Osteoblast (primary cell): ENCODE data around the gene LAG3. TPM values are rescaled to one million over a fixed set of nuclear protein-coding genes. Genes with fewer than 3 reads are reported as not detected.

Experiments
- DNase-seq: peaks from one replicate; pipeline ENCODE4 v3.0.0; 2011; ENCODE audit warnings: low spot score, mixed read lengths; ENCODE audit not compliant: insufficient read length; ENCODE audit errors: missing footprints
- H2AFZ ChIP-seq: 2 replicates; pipeline ENCODE4 v1.6.0; 2011; ENCODE audit warnings: mild to moderate bottlenecking, low read length
- H3K27ac ChIP-seq: 2 replicates; pipeline ENCODE4 v1.5.1; 2011; ENCODE audit warnings: mild to moderate bottlenecking, low read depth, low read length, moderate library complexity
- H3K27me3 ChIP-seq: 2 replicates; pipeline ENCODE4 v1.6.0; 2012; ENCODE audit warnings: mild to moderate bottlenecking, control low read depth, inconsistent platforms, low read length, moderate library complexity; ENCODE audit not compliant: insufficient read depth
- H3K36me3 ChIP-seq: 2 replicates; pipeline ENCODE4 v1.5.1; 2011; ENCODE audit warnings: mild to moderate bottlenecking, low read length, control low read depth, moderate library complexity; ENCODE audit not compliant: insufficient read depth
- H3K4me1 ChIP-seq: 2 replicates; pipeline ENCODE4 v1.5.1; 2011; ENCODE audit warnings: mild to moderate bottlenecking, low read length, control low read depth, moderate library complexity; ENCODE audit not compliant: insufficient read depth
- H3K4me2 ChIP-seq: 2 replicates; pipeline ENCODE4 v1.6.0; 2011; ENCODE audit warnings: mild to moderate bottlenecking, low read length; ENCODE audit not compliant: insufficient read depth
- H3K4me3 ChIP-seq: fragments of 200-600 bp; sonication (generic); 3 replicates; pipeline ENCODE4 v1.5.1; 2012; ENCODE audit warnings: mild to moderate bottlenecking, low read length, inconsistent platforms; ENCODE audit not compliant: insufficient read depth
- H3K79me2 ChIP-seq: 2 replicates; pipeline ENCODE4 v1.6.0; 2012; ENCODE audit warnings: mild to moderate bottlenecking, low read length, control low read depth, inconsistent platforms; ENCODE audit not compliant: insufficient read depth
- H3K9me3 ChIP-seq: 2 replicates; pipeline ENCODE4 v1.5.1; 2011; ENCODE audit warnings: low read depth, low read length, control low read depth
- H4K20me1 ChIP-seq: 2 replicates; pipeline ENCODE4 v1.6.0; 2012; ENCODE audit warnings: mild to moderate bottlenecking, low read length, control low read depth; ENCODE audit not compliant: insufficient read depth
- CTCF ChIP-seq: IDR thresholded peaks from 2 replicates; pipeline ENCODE4 v1.5.1; 2011; ENCODE audit warnings: mild to moderate bottlenecking, low read depth, low read length, moderate library complexity; ENCODE audit errors: extremely low read depth
- total RNA-seq: library from RNA; depleted of rRNA; stranded (reverse); fragments of >200 nt; gene quantifications from 2 replicates; pipeline ENCODE4 v1.2.3, GENCODE V29; 2012

The LAG3 gene
- total RNA-seq, 1 donor = not detected

DNA sequence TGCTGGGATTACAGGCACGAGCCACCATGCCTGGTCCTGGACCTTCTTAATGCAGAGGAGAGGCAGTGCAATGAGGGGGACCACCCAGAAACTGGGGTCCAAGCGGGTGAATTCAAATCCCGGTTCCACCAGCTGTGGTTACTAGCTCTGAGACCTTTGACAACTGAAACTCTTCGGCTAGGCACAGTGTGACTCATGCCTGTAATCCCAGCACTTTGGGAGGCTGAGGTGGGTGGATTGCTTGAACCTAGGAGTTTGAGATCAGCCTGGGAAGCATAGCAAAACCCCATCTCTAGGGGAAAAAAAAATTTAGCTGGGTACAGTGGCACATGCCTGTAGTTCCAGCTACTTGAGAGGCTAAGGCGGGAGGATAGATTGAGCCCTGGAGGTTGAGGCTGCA lies 12.0 kb downstream of the LAG3 start:
- H4K20me1 ChIP-seq = no peaks in the 10 kb centered on the region
- H2AFZ ChIP-seq = no peak overlapping the region
- no peaks in the 10 kb centered on the region for H3K27me3 ChIP-seq
- no peak overlapping the region for H3K27ac ChIP-seq
- no peak for TF ChIP-seq CTCF
- peaks cover 8% of the 10 kb centered on the region for H3K4me1 ChIP-seq
- H3K9me3 ChIP-seq = no peaks in the 10 kb centered on the region
- no peaks in the 10 kb centered on the region for H3K36me3 ChIP-seq
- peak; percentile 45 for DNase-seq
- no peaks in the 10 kb centered on the region for H3K79me2 ChIP-seq
- no peak overlapping the region for H3K4me2 ChIP-seq
- H3K4me3 ChIP-seq = no peak overlapping the region

DNA sequence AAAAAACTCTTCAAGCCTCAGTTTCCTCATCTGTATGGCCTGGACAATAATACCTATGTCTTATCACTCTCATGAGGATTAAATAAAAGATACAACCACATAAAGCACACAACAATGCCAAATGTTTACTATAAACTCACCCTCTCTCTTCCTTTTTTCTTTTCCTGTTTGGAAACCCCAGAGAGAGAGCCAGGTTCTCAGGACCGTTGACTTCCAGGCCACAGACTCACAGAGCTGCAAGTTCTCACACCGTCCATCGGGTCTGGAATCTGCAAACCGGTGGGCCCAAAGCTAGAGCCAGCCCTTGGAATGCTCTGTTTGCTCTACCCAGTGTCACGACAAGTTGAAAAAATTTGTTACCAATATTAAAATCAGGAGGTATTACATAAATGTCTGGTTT lies 12.4 kb downstream of the LAG3 start:
- no peak for TF ChIP-seq CTCF
- Histone ChIP-seq H3K36me3 (no peaks in the 10 kb centered on the region), H3K9me3 (no peaks in the 10 kb centered on the region), H3K4me3 (no peak overlapping the region), H3K27me3 (no peaks in the 10 kb centered on the region), H3K4me2 (no peak overlapping the region), H3K4me1 (peaks cover 11% of the 10 kb centered on the region), H3K27ac (no peak overlapping the region), H3K79me2 (no peaks in the 10 kb centered on the region), H4K20me1 (no peaks in the 10 kb centered on the region), H2AFZ (no peak overlapping the region)
- DNase-seq = no peak

DNA sequence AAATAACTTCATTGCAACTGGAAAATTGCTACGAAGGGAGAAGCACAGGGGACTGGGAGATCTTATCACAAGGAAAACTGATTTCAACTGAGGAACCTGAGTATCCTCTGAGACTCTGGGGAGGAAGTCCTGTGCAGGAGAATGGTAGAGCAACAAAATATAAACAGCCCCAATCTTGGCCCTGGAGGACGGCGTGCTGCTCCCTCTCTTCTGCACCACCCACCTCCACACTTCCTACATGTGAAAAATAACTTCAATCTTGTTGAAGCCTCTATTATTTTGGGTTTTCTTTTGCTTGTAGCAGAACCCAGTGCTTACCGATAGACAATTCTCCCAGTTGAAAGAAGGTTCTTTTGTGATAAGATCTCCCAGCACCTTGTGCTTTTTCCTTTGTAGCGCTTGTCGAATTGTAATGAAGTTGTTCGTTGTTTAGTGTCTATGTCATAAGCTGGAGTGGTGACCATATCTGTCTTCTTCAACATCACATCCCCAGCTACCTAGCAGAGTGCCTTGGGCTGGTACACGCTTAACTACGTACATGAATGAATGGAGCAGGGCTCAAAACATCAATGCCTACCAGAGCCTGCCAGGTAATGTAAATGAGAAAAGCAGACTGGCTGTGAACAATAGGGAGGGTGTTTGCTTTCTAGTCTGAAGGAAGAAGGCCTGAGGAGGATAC lies 14.2 kb downstream of the LAG3 start:
- Histone ChIP-seq H2AFZ (no peak overlapping the region), H3K4me3 (no peak overlapping the region), H3K4me1 (peaks cover 11% of the 10 kb centered on the region), H3K27ac (no peak overlapping the region), H3K4me2 (no peak overlapping the region), H4K20me1 (no peaks in the 10 kb centered on the region), H3K36me3 (no peaks in the 10 kb centered on the region), H3K9me3 (no peaks in the 10 kb centered on the region), H3K79me2 (no peaks in the 10 kb centered on the region), H3K27me3 (no peaks in the 10 kb centered on the region)
- no peak for TF ChIP-seq CTCF
- no peak for DNase-seq

GRCh38 chr12:6787309-6787708 lies 15.0 kb downstream of the LAG3 start:
- no peaks in the 10 kb centered on the region for H3K79me2 ChIP-seq
- no peak overlapping the region for H2AFZ ChIP-seq
- H4K20me1 ChIP-seq = no peaks in the 10 kb centered on the region
- H3K4me2 ChIP-seq = no peak overlapping the region
- H3K27ac ChIP-seq = no peak overlapping the region
- DNase-seq = no peak
- H3K4me3 ChIP-seq = no peak overlapping the region
- H3K27me3 ChIP-seq = no peaks in the 10 kb centered on the region
- peaks cover 12% of the 10 kb centered on the region for H3K4me1 ChIP-seq
- no peak for TF ChIP-seq CTCF
- H3K36me3 ChIP-seq = no peaks in the 10 kb centered on the region
- no peaks in the 10 kb centered on the region for H3K9me3 ChIP-seq
